OCI-LY7 (cell line): ENCODE measurements around the gene SLC38A5. TPM values are rescaled to one million over a fixed set of nuclear protein-coding genes. Genes with fewer than 3 reads are reported as not detected.
A peak's percentile ranks its signal among the peaks of the same experiment; 100 is the strongest.

ENCODE experiments used
- BruUV-seq: library from RNA; stranded (reverse); fragments of 400-500 nt; replicated peaks from 2 replicates; lab custom pipeline; 2021; lab: Mats Ljungman, UMichigan
- CTCF ChIA-PET: fragments of 300-600 bp; sonication (Branson Sonifier 250); formaldehyde crosslinking; loops from one replicate; lab custom pipeline; 2022; ENCODE audit warnings: antibody characterized with exemption; ENCODE audit not compliant: unreplicated experiment; lab: Charles Lee
- POLR2A ChIA-PET: fragments of 300-600 bp; sonication (Branson Sonifier 250); formaldehyde crosslinking; loops from one replicate; lab custom pipeline; 2022; ENCODE audit warnings: antibody characterized with exemption; lab: Charles Lee
- DNase-seq: peaks from one replicate; pipeline ENCODE4 v3.0.0-alpha.2; 2015; ENCODE audit warnings: low spot score
- H2AFZ ChIP-seq: fragments of 200-600 bp; sonication (generic), shearing (Covaris generic); 2 replicates; pipeline ENCODE4 v1.6.1; 2014; ENCODE audit warnings: mild to moderate bottlenecking, antibody characterized with exemption, low read length, moderate library complexity
- H3K27ac ChIP-seq: fragments of 200-600 bp; sonication (generic); 2 replicates; pipeline ENCODE4 v1.5.1; 2014; ENCODE audit warnings: mixed run types, low read depth, mild to moderate bottlenecking, moderate library complexity, low read length, inconsistent platforms; ENCODE audit not compliant: poor library complexity, severe bottlenecking
- H3K36me3 ChIP-seq: fragments of 200-600 bp; sonication (generic); 2 replicates; pipeline ENCODE4 v1.6.1; 2014; ENCODE audit warnings: mild to moderate bottlenecking, antibody characterized with exemption, low read length, moderate library complexity, mixed read lengths; ENCODE audit not compliant: insufficient read depth
- H3K4me1 ChIP-seq: fragments of 200-600 bp; sonication (generic); 2 replicates; pipeline ENCODE4 v1.5.1; 2014; ENCODE audit warnings: mild to moderate bottlenecking, low read length; ENCODE audit not compliant: insufficient read depth, poor library complexity, severe bottlenecking
- H3K4me2 ChIP-seq: fragments of 200-600 bp; sonication (generic); 2 replicates; pipeline ENCODE4 v1.6.1; 2014; ENCODE audit warnings: mild to moderate bottlenecking, low read length
- H3K4me3 ChIP-seq: fragments of 200-600 bp; sonication (generic); 2 replicates; pipeline ENCODE4 v1.5.1; 2014; ENCODE audit warnings: mild to moderate bottlenecking, low read depth, low read length; ENCODE audit not compliant: poor library complexity, severe bottlenecking
- H3K79me2 ChIP-seq: fragments of 200-600 bp; sonication (generic); 2 replicates; pipeline ENCODE4 v1.6.1; 2016; ENCODE audit warnings: low read depth, mild to moderate bottlenecking, low read length, moderate library complexity, mixed read lengths; ENCODE audit not compliant: insufficient read depth
- H3K9me2 ChIP-seq: fragments of 200-600 bp; sonication (generic); 2 replicates; pipeline ENCODE4 v1.6.1; 2016; ENCODE audit warnings: mild to moderate bottlenecking, low read length, mixed read lengths; ENCODE audit not compliant: insufficient read depth
- H3K9me3 ChIP-seq: fragments of 200-600 bp; sonication (generic); 2 replicates; pipeline ENCODE4 v1.6.1; 2014; ENCODE audit warnings: mild to moderate bottlenecking, mixed run types, low read length, mixed read lengths
- H4K20me1 ChIP-seq: fragments of 200-600 bp; sonication (generic); 2 replicates; pipeline ENCODE4 v1.6.1; 2014; ENCODE audit warnings: mild to moderate bottlenecking, antibody characterized with exemption, low read length, moderate library complexity, mixed read lengths; ENCODE audit not compliant: insufficient read depth
- CTCF ChIP-seq: fragments of 200-600 bp; sonication (generic); conservative IDR thresholded peaks from 2 replicates; pipeline ENCODE4 v1.5.1; 2014; ENCODE audit warnings: mild to moderate bottlenecking, antibody characterized with exemption, low read length, moderate library complexity, mixed read lengths
- EZH2phosphoT487 ChIP-seq: fragments of 200-600 bp; sonication (generic); IDR thresholded peaks from 2 replicates; pipeline ENCODE4 v1.6.1; 2018; ENCODE audit warnings: low read depth, borderline replicate concordance, mild to moderate bottlenecking, mixed run types, antibody characterized with exemption, low read length, moderate library complexity, mixed read lengths
- intact Hi-C: fragments of 100-400 bp; cut with micrococcal nuclease; formaldehyde crosslinking; loops from one replicate; pipeline ENCODE4 v1.10.0; 2022; ENCODE audit not compliant: unreplicated experiment
- total RNA-seq, 2 experiments: library from RNA; depleted of rRNA in 1 of 2; stranded (reverse); fragments of >200 nt in 1 of 2; shearing (Covaris generic) in 1 of 2; gene quantifications; 2 replicates each; pipeline ENCODE4 v1.2.3, GENCODE V29; 2014 to 2022

Gene SLC38A5
- total RNA-seq, 2 experiments from 2014 or later, result 38.6 to 45.6 TPM

- H3K9me2 ChIP-seq, result no peaks in the 10 kb centered on the region
- H3K36me3 ChIP-seq, result no peaks in the 10 kb centered on the region
- TF ChIP-seq EZH2phosphoT487, result no peak
- peak; percentile 50 for TF ChIP-seq CTCF
- peaks cover 10% of the 10 kb centered on the region for H3K4me1 ChIP-seq
- CTCF ChIA-PET, result no interaction called here
- no peak overlapping the region for H2AFZ ChIP-seq
- BruUV-seq, result no TSS peak
- no peaks in the 10 kb centered on the region for H4K20me1 ChIP-seq
- no peak overlapping the region for H3K4me2 ChIP-seq
- no peak for DNase-seq
- no peaks in the 10 kb centered on the region for H3K79me2 ChIP-seq
- no peaks in the 10 kb centered on the region for H3K9me3 ChIP-seq
- POLR2A ChIA-PET, result no interaction called here
- intact Hi-C loops, result no loop called here
- H3K27ac ChIP-seq, result no peak overlapping the region
- no peak overlapping the region for H3K4me3 ChIP-seq
These were observed 41.5 kb upstream of the SLC38A5 start for GRCh38 chrX:48511560-48511959.

- Histone ChIP-seq H3K9me2 (no peaks in the 10 kb centered on the region), H3K4me1 (peaks cover 9% of the 10 kb centered on the region), H3K4me2 (peak overlapping the region; percentile 79), H3K36me3 (no peaks in the 10 kb centered on the region), H3K79me2 (no peaks in the 10 kb centered on the region), H3K9me3 (no peaks in the 10 kb centered on the region), H4K20me1 (no peaks in the 10 kb centered on the region), H3K4me3 (peak overlapping the region; percentile 83), H3K27ac (no peak overlapping the region), H2AFZ (no peak overlapping the region; the same call in 1 of the 2 replicates)
- no TSS peak for BruUV-seq
- no peak for TF ChIP-seq CTCF
- no peak for TF ChIP-seq EZH2phosphoT487
- intact Hi-C loops, result no loop called here
- CTCF ChIA-PET, result no interaction called here
- POLR2A ChIA-PET, result no interaction called here
- DNase-seq, result no peak
These were observed 39.6 kb upstream of the SLC38A5 start for GRCh38 chrX:48509619-48510018.

- BruUV-seq, result no TSS peak
- CTCF ChIA-PET, result no interaction called here
- H2AFZ ChIP-seq, result peak overlapping the region; percentile 68; the same call in 1 of the 2 replicates
These were observed 39.2 kb upstream of the SLC38A5 start for GRCh38 chrX:48509245-48509590.

More at GRCh38 chrX:48509245-48509590, 39.2 kb upstream of the SLC38A5 start:
- Histone ChIP-seq H3K9me3 (no peaks in the 10 kb centered on the region), H3K79me2 (no peaks in the 10 kb centered on the region), H4K20me1 (no peaks in the 10 kb centered on the region), H3K4me3 (peak overlapping the region; percentile 83), H3K36me3 (no peaks in the 10 kb centered on the region), H3K4me1 (peaks cover 9% of the 10 kb centered on the region), H3K27ac (no peak overlapping the region), H3K4me2 (peak overlapping the region; percentile 79), H3K9me2 (no peaks in the 10 kb centered on the region)
- no peak for DNase-seq
- TF ChIP-seq CTCF (no peak), EZH2phosphoT487 (no peak)
- intact Hi-C loops, result no loop called here
- POLR2A ChIA-PET, result no interaction called here
